Natural killer cell (primary cell): ENCODE measurements around the gene WFDC1. TPM values are rescaled to one million over a fixed set of nuclear protein-coding genes. Genes with fewer than 3 reads are reported as not detected.

ENCODE experiments used
- ATAC-seq, 3 donors: fragments of 150-1000 bp in 2 of 3; fragments of 200-7000 bp in 1 of 3; cut with Tn5 transposase; 1 replicate in 1 of 3; 2 replicates in 2 of 3; pipeline ENCODE4 v1.10.0; 2021; ENCODE audit warnings: mild to moderate bottlenecking in 2 of 3, moderate library complexity in 2 of 3
- DNase-seq, 2 donors: peaks; one replicate each; pipeline versions ENCODE4 v3.0.0 to v3.0.0-alpha.2; 2013 to 2021; ENCODE audit warnings: mixed read lengths in 1 of 2
- H3K27ac ChIP-seq: one replicate; pipeline ENCODE4 v1.5.1; 2013; ENCODE audit warnings: mild to moderate bottlenecking, low read length
- H3K27me3 ChIP-seq: one replicate; pipeline ENCODE4 v1.6.1; 2013; ENCODE audit warnings: low read length; ENCODE audit not compliant: control insufficient read depth, insufficient read depth
- H3K36me3 ChIP-seq: one replicate; pipeline ENCODE4 v1.6.1; 2013; ENCODE audit warnings: low read length; ENCODE audit not compliant: control insufficient read depth, insufficient read depth
- H3K4me1 ChIP-seq: one replicate; pipeline ENCODE4 v1.6.1; 2013; ENCODE audit warnings: low read length; ENCODE audit not compliant: control insufficient read depth, insufficient read depth
- H3K4me3 ChIP-seq: one replicate; pipeline ENCODE4 v1.5.1; 2013; ENCODE audit warnings: low read length
- H3K9me3 ChIP-seq: one replicate; pipeline ENCODE4 v1.6.1; 2013; ENCODE audit warnings: low read length; ENCODE audit not compliant: control insufficient read depth, insufficient read depth
- H3K27ac Mint-ChIP-seq, 2 donors: one replicate each; pipeline ENCODE4 v1.8.0; 2022; ENCODE audit warnings: mild to moderate bottlenecking in 2 of 2, mixed read lengths in 2 of 2, moderate library complexity in 1 of 2
- H3K27me3 Mint-ChIP-seq, 2 donors: one replicate each; pipeline ENCODE4 v1.8.0; 2022; ENCODE audit warnings: low read depth in 2 of 2, mixed read lengths in 2 of 2
- H3K36me3 Mint-ChIP-seq: one replicate; pipeline ENCODE4 v1.8.0; 2022; ENCODE audit warnings: mixed read lengths
- H3K4me1 Mint-ChIP-seq, 2 donors: one replicate each; pipeline ENCODE4 v1.8.0; 2022; ENCODE audit warnings: mixed read lengths in 2 of 2
- H3K4me3 Mint-ChIP-seq: one replicate; pipeline ENCODE4 v1.8.0; 2022; ENCODE audit warnings: mild to moderate bottlenecking, moderate library complexity, mixed read lengths
- H3K9me3 Mint-ChIP-seq, 2 donors: one replicate each; pipeline ENCODE4 v1.8.0; 2022; ENCODE audit warnings: mixed read lengths in 2 of 2
- WGBS: methylation state at CpG from one replicate; pipeline ENCODE4 v1.1.7; 2013; ENCODE audit warnings: missing lambda C conversion rate; ENCODE audit not compliant: insufficient coverage; 5-methylcytosine and 5-hydroxymethylcytosine counted together
- intact Hi-C: fragments of 100-400 bp; cut with micrococcal nuclease; formaldehyde crosslinking; loops from one replicate; pipeline ENCODE4 v1.14.2; 2022
- total RNA-seq, 4 donors: library from RNA; stranded (reverse); fragments of 120-200 nt in 1 of 4; gene quantifications; one replicate each; pipeline versions ENCODE4 v1.2.3 to v1.2.4, GENCODE V29; 2013 to 2022
- TF ChIP-seq, protein P1 (sequence below): fragments of 200-600 bp; IDR thresholded peaks from one replicate; pipeline ENCODE4 v1.8.0; 2022; ENCODE audit warnings: antibody characterized with exemption

Gene WFDC1
- total RNA-seq, 3 donors from 2014 or later (not counting 1 experiment from before 2014, with no cell fraction given) = not detected

DNA sequence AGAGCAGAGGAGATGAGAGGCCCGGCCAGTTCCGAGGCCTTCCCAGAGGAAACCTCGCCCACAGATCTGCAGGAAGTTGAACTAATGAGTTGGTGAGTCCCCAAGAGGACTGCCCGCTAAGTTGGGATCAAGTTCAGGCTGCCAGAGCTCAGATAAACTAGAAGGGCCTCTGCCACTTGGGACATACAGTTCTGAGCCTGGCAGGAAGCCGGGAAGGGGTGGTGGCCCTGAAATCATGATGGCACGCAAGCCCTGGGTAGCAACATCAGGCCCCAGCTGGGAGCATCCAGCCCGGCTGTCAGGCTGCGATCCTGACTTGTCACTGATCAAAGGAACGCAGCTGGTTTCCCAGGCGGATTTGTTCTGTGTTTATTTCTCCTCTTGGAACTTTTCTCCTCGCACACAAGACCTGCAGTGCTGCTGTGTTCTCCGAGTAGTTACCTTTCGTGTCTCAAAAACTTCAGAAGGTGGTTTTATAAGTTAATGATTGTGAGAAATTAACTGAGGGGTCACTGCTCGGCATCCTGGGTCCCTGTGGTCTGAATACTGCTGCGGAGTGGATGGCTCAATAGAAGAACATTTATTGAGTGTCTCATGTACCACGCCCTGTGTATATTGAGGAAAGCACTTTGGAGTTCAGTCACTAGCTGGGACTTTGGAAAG, 8.0 kb upstream of the WFDC1 start:
- H3K9me3 Mint-ChIP-seq = no peaks in the 10 kb centered on the region
- no peaks in the 10 kb centered on the region for H3K4me1 ChIP-seq
- H3K4me1 Mint-ChIP-seq = no peaks in the 10 kb centered on the region
- no peaks in the 10 kb centered on the region for H3K27me3 ChIP-seq
- no peak for DNase-seq
- intact Hi-C loops = no loop called here
- no peak overlapping the region for H3K4me3 ChIP-seq
- no peak overlapping the region for H3K27ac Mint-ChIP-seq
- H3K4me3 Mint-ChIP-seq = no peak overlapping the region
- H3K27me3 Mint-ChIP-seq = peaks cover 5 to 15% of the 10 kb centered on the region in 2 donors
- H3K9me3 ChIP-seq = no peaks in the 10 kb centered on the region
- 77% methylated on average over 16 of the region's 16 CpGs for WGBS
- no peak for ATAC-seq
- TF ChIP-seq, protein P1, sequence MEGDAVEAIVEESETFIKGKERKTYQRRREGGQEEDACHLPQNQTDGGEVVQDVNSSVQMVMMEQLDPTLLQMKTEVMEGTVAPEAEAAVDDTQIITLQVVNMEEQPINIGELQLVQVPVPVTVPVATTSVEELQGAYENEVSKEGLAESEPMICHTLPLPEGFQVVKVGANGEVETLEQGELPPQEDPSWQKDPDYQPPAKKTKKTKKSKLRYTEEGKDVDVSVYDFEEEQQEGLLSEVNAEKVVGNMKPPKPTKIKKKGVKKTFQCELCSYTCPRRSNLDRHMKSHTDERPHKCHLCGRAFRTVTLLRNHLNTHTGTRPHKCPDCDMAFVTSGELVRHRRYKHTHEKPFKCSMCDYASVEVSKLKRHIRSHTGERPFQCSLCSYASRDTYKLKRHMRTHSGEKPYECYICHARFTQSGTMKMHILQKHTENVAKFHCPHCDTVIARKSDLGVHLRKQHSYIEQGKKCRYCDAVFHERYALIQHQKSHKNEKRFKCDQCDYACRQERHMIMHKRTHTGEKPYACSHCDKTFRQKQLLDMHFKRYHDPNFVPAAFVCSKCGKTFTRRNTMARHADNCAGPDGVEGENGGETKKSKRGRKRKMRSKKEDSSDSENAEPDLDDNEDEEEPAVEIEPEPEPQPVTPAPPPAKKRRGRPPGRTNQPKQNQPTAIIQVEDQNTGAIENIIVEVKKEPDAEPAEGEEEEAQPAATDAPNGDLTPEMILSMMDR = no peak
- no peaks in the 10 kb centered on the region for H3K36me3 ChIP-seq
- no peaks in the 10 kb centered on the region for H3K36me3 Mint-ChIP-seq
- no peak overlapping the region for H3K27ac ChIP-seq

DNA sequence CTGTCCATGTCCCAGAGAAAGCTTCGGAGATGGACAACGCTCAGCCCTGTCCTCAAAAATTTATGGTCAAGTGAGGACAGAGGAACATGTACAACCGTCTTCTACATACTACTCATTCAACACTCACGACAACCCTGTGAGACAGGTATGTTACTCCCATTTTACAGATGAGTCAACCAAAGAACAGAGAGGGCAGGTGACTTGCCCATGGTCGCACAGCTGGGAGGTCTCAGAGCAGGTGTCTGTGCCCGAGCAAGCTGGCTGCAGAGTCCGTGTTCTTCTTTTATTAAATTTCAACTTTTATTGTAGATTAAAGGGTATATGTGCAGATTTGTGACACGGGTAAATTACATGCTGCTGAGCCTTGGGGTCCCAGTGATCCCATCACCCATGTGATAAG, 5.8 kb upstream of the WFDC1 start:
- TF ChIP-seq, protein P1 = no peak
- H3K36me3 ChIP-seq = no peaks in the 10 kb centered on the region
- no peak for DNase-seq
- H3K4me3 Mint-ChIP-seq = no peak overlapping the region
- no peaks in the 10 kb centered on the region for H3K9me3 ChIP-seq
- no peak overlapping the region for H3K27ac Mint-ChIP-seq
- H3K27me3 ChIP-seq = no peaks in the 10 kb centered on the region
- H3K4me1 Mint-ChIP-seq = no peaks in the 10 kb centered on the region
- ATAC-seq = no peak
- WGBS = 70% methylated on average over 8 of the region's 8 CpGs
- peaks cover 19 to 21% of the 10 kb centered on the region in 2 donors for H3K27me3 Mint-ChIP-seq
- no peaks in the 10 kb centered on the region for H3K9me3 Mint-ChIP-seq
- intact Hi-C loops = no loop called here
- H3K4me1 ChIP-seq = no peaks in the 10 kb centered on the region
- H3K36me3 Mint-ChIP-seq = no peaks in the 10 kb centered on the region
- H3K27ac ChIP-seq = no peak overlapping the region
- H3K4me3 ChIP-seq = no peak overlapping the region

DNA sequence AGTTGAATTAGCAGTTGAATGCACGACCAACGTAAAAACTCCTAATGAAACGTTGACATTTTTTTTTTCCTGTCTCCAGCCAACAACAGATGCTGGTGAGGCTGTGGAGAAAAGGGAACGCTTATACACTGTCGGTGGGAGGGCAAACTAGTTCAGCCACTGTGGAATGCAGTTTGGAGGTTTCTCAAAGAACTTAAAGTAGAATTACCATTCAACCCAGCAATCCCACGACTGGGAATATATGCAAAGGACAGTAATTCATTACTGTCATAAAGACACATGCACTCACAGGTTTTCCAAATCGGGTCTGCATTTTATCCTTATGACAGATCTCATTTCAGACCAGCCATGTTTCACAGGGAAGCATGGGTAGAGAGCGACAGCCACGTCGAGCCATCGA, 3.5 kb upstream of the WFDC1 start:
- peaks cover 0 to 9% of the 10 kb centered on the region in 2 donors for H3K4me1 Mint-ChIP-seq
- no peak overlapping the region for H3K4me3 ChIP-seq
- no peak overlapping the region for H3K4me3 Mint-ChIP-seq
- DNase-seq = no peak
- no peaks in the 10 kb centered on the region for H3K36me3 Mint-ChIP-seq
- WGBS = 80% methylated on average over 9 of the region's 11 CpGs
- peaks cover 30 to 36% of the 10 kb centered on the region in 2 donors for H3K27me3 Mint-ChIP-seq
- intact Hi-C loops = no loop called here
- H3K36me3 ChIP-seq = no peaks in the 10 kb centered on the region
- no peaks in the 10 kb centered on the region for H3K9me3 ChIP-seq
- TF ChIP-seq, protein P1 = no peak
- H3K27ac ChIP-seq = no peak overlapping the region
- no peak overlapping the region for H3K27ac Mint-ChIP-seq
- H3K27me3 ChIP-seq = no peaks in the 10 kb centered on the region
- H3K4me1 ChIP-seq = peaks cover 12% of the 10 kb centered on the region
- no peak for ATAC-seq
- H3K9me3 Mint-ChIP-seq = no peaks in the 10 kb centered on the region

DNA sequence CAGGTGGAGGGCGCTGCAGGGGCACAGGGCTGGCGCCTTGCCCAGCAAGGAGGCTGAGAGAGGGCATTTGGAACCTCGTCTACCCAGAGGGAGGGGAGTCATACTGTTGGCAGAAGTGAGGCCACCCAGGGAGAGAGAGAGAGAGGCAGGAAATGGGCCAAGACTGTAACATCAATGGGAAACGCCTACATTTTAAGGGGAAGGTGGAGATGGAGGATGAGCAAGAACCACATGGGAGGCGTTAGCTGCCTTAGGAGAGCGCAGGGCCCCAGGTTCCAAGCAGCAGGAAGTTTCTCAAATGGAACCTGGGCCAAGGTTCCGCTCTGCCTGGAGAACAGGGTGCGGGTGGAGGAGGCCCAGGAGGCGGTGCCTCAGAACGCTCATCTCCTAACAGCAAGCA, 2.7 kb upstream of the WFDC1 start:
- ATAC-seq = no peak
- intact Hi-C loops = no loop called here

More for the DNA sequence above, 2.7 kb upstream of the WFDC1 start:
- Mint-ChIP-seq H3K27me3 (peaks cover 34 to 42% of the 10 kb centered on the region in 2 donors), H3K27ac (no peak overlapping the region), H3K9me3 (no peaks in the 10 kb centered on the region), H3K36me3 (no peaks in the 10 kb centered on the region), H3K4me3 (no peak overlapping the region), H3K4me1 (peaks cover 0 to 9% of the 10 kb centered on the region in 2 donors)
- TF ChIP-seq, protein P1 = no peak
- 74% methylated on average over 10 of the region's 10 CpGs for WGBS
- Histone ChIP-seq H3K27me3 (no peaks in the 10 kb centered on the region), H3K9me3 (no peaks in the 10 kb centered on the region), H3K4me3 (no peak overlapping the region), H3K27ac (no peak overlapping the region), H3K36me3 (no peaks in the 10 kb centered on the region), H3K4me1 (peaks cover 12% of the 10 kb centered on the region)
- no peak for DNase-seq
